Skin of body (tissue), 3 donors: ENCODE data around the gene CYBRD1. TPM values are rescaled to one million over a fixed set of nuclear protein-coding genes. Genes with fewer than 3 reads are reported as not detected.

Source experiments
- DNase-seq: peaks from one replicate; lab custom pipeline; 2025; lab: John Stamatoyannopoulos, UW
- small RNA-seq: library from RNA; depleted of rRNA; stranded (forward); fragments of <200 nt; gene quantifications from one replicate; pipeline ENCODE3, GENCODE V24; 2014; ENCODE audit warnings: low replicate concordance
- total RNA-seq: library from RNA; depleted of rRNA; stranded (reverse); fragments of >200 nt; gene quantifications from one replicate; pipeline ENCODE4 v1.2.3, GENCODE V29; 2014

CYBRD1 gene
- total RNA-seq, 1 donor from 2014 or later: 184 TPM

DNA sequence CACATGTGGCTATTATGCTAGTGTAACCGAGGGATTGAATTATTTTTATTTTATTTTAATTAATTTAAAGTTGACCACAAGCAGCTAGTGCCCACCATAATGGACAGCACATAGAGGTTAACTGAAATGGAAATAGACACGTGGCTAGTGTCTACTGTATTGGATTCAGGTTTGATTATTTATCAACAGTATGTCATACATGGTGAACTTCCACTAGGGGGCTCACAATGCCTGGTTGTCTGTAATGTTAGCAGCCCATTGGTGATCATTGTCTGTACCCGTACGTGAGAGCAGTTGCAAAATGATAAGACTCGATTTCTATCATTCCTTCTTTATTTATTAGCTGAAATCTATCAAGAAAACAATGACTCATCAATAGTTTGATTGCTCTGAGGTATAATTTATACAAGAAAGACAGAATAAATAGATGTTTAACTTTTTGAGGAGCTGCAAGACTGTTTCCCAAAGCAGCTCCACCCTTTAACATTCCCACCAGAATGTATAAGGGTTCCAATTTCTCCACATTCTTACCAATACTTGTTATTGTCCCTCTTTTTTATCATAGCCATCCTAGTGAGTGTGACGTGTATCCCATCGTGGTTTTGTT lies 76.5 kb downstream of the CYBRD1 start:
- peak; percentile 25 for DNase-seq

GRCh38 chr2:171600126-171600525 lies 77.9 kb downstream of the CYBRD1 start:
- no peak for DNase-seq

GRCh38 chr2:171602352-171602751 lies 80.1 kb downstream of the CYBRD1 start:
- DNase-seq: no peak

Small RNAs within 50 kb of the gene (small RNA-seq; reads per million reads assigned to genes)
- gene AC007969.2 (not detected), gene RPL21P38 (not detected)

Other genes with a start within 250 kb of the CYBRD1 start
- 16.0 TPM for gene METTL8, start 88.5 kb upstream of the CYBRD1 start, total RNA-seq
- gene DCAF17, start 88.2 kb upstream of the CYBRD1 start, total RNA-seq: 25.1 TPM
- gene DYNC1I2, start 165.0 kb downstream of the CYBRD1 start, total RNA-seq: 98.7 TPM